ENCODE data around the gene RECQL5. TPM values are rescaled to one million over a fixed set of nuclear protein-coding genes. Genes with fewer than 3 reads are reported as not detected.

The RECQL5 gene
- total and polyA plus RNA-seq, 7 donors, result 5.1 to 30.1 (median 11.1) TPM

DNA sequence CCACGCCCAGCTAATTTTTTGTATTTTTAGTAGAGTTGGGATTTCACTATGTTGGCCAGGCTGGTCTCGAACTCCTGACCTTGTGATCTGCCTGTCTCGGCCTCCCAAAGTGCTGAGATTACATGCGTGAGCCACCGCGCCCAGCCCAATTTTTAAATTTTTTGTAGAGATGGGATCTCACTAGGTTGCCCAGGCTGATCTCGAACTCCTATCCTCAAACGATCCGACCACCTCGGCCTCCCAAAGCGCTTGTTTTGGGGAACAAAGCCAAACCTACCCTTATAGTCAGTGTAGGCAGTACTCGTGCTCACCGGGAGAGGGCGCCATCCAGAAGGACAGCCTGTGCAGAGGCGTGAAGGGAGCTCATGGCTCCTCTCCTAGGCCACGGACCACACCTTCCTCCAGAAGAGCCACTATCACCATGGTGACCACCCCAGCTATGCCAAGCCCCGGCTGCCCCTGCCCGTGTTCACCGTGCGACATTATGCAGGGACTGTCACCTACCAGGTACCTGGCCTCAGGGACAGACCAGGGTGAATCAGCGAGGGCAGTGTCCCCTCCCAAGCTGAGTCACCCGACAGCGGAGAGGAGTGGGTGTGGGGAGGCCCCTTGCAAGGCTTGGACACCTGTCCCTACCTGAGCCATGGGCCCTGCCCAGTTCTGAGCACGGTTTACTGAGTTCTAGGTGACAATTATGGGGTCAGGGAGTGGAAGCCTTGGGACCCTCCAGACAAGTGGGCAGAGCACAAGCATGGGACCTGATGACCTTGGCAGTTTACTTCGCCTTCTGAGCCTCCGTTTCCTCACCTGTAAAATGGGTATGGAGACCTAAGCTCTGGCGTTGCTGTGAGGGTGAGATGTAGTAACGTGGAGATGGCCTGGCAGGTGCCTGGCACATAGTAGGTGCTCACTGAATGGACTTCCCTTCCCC, 65.6 kb downstream of the RECQL5 start:
- peak; percentile 64 for DNase-seq
- intact Hi-C loops (cut with DNase I), result no loop called here
- no peaks in the 10 kb centered on the region for H3K36me3 ChIP-seq
- no peaks in the 10 kb centered on the region for H3K9me3 ChIP-seq
- no peak overlapping the region for H3K27ac ChIP-seq
- no peaks in the 10 kb centered on the region for H3K27me3 ChIP-seq
- H3K4me1 ChIP-seq, result no peaks in the 10 kb centered on the region
- H3K4me3 ChIP-seq, result no peak overlapping the region
- TF ChIP-seq, protein P1, sequence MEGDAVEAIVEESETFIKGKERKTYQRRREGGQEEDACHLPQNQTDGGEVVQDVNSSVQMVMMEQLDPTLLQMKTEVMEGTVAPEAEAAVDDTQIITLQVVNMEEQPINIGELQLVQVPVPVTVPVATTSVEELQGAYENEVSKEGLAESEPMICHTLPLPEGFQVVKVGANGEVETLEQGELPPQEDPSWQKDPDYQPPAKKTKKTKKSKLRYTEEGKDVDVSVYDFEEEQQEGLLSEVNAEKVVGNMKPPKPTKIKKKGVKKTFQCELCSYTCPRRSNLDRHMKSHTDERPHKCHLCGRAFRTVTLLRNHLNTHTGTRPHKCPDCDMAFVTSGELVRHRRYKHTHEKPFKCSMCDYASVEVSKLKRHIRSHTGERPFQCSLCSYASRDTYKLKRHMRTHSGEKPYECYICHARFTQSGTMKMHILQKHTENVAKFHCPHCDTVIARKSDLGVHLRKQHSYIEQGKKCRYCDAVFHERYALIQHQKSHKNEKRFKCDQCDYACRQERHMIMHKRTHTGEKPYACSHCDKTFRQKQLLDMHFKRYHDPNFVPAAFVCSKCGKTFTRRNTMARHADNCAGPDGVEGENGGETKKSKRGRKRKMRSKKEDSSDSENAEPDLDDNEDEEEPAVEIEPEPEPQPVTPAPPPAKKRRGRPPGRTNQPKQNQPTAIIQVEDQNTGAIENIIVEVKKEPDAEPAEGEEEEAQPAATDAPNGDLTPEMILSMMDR (IDR thresholded peaks at IDR 0.05), result peak; percentile 11 to 65 (median 44)
- TF ChIP-seq POLR2AphosphoS5 (IDR thresholded peaks at IDR 0.05) (no peak), POLR2A (IDR thresholded peaks at IDR 0.05) (no peak), EP300 (IDR thresholded peaks at IDR 0.05) (no peak)
- WGBS, 2 donors, result 29 to 70% methylated on average over 28 of the region's 28 CpGs

DNA sequence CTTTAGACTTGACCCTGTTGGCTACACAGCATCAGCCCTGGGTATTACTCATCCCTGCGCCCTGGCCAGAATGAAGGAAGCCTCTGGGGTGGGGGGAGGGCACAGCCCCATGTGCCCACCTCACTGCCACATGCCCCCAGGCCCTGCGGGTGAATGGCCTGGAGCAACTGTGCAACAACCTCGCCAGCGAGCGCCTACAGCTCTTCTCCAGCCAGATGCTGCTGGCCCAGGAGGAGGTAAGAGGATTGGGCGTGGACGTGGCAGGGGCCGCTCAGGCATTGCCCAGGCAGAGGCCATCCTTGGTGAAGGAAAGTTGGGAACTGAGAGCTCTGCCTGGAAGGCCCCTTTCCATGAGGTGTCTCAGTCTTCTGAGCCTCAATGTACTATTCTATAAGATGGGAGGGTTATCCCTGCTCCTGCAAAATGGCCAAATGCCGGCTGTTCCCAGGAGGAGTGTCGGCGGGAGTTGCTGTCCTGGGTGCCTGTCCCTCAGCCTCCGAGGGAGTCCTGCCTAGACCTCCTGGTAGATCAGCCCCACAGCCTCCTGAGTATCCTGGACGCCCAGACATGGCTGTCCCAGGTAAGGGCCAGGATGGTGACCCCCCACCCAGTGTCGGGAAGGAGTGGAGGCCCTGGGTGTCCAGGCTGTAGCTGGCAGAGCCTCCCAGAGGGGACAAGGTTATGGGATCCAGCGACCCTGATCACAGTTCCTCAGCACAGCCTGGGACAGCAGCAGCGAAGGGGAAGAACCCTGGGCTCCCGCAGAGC, 70.5 kb downstream of the RECQL5 start:
- H3K36me3 ChIP-seq, result no peaks in the 10 kb centered on the region
- TF ChIP-seq, protein P1 (IDR thresholded peaks at IDR 0.05), result no peak
- TF ChIP-seq EP300 (IDR thresholded peaks at IDR 0.05) (no peak), POLR2A (IDR thresholded peaks at IDR 0.05) (no peak), POLR2AphosphoS5 (IDR thresholded peaks at IDR 0.05) (no peak)
- 93 to 94% methylated on average over 17 of the region's 17 CpGs for WGBS, 2 donors
- peak; percentile 63 for DNase-seq
- intact Hi-C loops (cut with DNase I), result no loop called here
- no peak overlapping the region for H3K27ac ChIP-seq
- no peaks in the 10 kb centered on the region for H3K9me3 ChIP-seq
- H3K4me1 ChIP-seq, result no peaks in the 10 kb centered on the region
- no peak overlapping the region for H3K4me3 ChIP-seq
- no peaks in the 10 kb centered on the region for H3K27me3 ChIP-seq

DNA sequence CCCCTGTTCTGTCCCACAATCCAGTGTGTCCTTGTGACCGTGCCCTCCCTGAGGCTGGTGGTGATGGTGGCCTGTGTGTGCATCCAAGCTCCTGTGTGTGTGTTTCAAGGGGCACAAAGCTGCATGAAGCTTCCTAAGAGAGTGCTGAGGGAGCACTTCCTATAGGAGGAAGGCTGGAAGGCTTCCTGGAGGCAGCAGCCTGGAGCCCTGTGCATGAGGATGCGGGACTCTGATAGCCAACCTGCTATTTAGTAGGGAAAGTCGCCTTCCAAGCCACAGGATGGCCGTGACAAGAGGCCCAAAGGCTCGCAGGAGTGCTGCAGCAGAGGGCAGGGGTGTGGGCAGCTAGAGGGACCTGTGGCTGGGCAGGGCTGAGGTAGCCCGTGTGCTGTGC, 71.0 kb downstream of the RECQL5 start:
- WGBS, 2 donors, result 88 to 91% methylated on average over 6 of the region's 6 CpGs
- H3K4me1 ChIP-seq, result no peaks in the 10 kb centered on the region
- H3K27me3 ChIP-seq, result no peaks in the 10 kb centered on the region
- H3K9me3 ChIP-seq, result no peaks in the 10 kb centered on the region
- intact Hi-C loops (cut with DNase I), result no loop called here
- no peak overlapping the region for H3K27ac ChIP-seq
- TF ChIP-seq, protein P1 (IDR thresholded peaks at IDR 0.05), result no peak
- TF ChIP-seq POLR2AphosphoS5 (IDR thresholded peaks at IDR 0.05), result no peak
- no peak for TF ChIP-seq POLR2A (IDR thresholded peaks at IDR 0.05)
- no peak for TF ChIP-seq EP300 (IDR thresholded peaks at IDR 0.05)
- DNase-seq, result no peak
- H3K4me3 ChIP-seq, result no peak overlapping the region
- H3K36me3 ChIP-seq, result no peaks in the 10 kb centered on the region

DNA sequence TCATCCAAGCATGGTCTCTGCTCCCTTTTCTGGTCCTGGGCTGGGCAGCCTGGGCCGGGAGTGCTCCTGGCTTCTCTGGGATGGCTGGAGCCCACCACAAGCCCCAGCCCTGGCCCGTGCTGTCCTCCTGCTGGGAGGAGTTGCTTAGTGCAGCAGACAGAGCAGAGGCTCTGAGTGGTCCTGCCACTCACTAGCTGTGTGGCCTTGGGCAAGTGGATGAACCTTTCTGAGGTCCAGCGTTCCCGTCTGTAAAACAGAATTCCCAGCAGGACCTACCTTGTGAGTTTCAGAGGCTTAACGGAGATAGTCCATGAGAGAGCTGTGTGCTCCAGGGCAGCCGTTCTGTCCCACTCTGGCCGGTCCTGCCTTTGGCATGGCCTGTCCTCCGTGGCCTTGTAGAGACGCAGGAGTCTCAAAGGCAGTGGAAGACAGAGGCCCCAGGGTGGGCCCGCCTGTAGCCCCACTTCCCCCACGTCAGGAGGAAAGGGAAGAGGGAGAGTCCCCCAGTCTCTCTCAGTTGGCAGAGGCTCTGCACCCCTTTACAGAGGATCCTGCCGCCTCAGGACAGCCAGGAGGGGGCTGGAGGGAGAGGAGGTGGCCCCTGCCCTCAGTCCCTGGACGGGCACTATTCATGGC, 71.6 kb downstream of the RECQL5 start:
- intact Hi-C loops (cut with DNase I), result no loop called here
- Histone ChIP-seq H3K4me1 (no peaks in the 10 kb centered on the region), H3K27ac (no peak overlapping the region), H3K36me3 (no peaks in the 10 kb centered on the region), H3K4me3 (no peak overlapping the region), H3K27me3 (no peaks in the 10 kb centered on the region), H3K9me3 (no peaks in the 10 kb centered on the region)
- WGBS, 2 donors, result 88% methylated on average over 13 of the region's 13 CpGs
- no peak for DNase-seq
- TF ChIP-seq EP300 (IDR thresholded peaks at IDR 0.05) (no peak), POLR2A (IDR thresholded peaks at IDR 0.05) (no peak), POLR2AphosphoS5 (IDR thresholded peaks at IDR 0.05) (no peak)
- TF ChIP-seq, protein P1 (IDR thresholded peaks at IDR 0.05), result no peak

Data from sigmoid colon (tissue), 7 donors.